HEK293 (cell line): Measurements from ENCODE around the gene CCDC43.
"Not testable (repeated sequence)": the region's sequence is repeated elsewhere in the genome, so short reads cannot be mapped to it uniquely, and the experiment has no call there.

Experiments used
- CTCF ChIA-PET: fragments of 350-600 bp; formaldehyde crosslinking; extraction: SDS; loops from one replicate; lab custom pipeline; 2021; ENCODE audit warnings: antibody characterized with exemption; lab: Yijun Ruan, JAX
- POLR2A ChIA-PET: fragments of 300-600 bp; formaldehyde crosslinking; extraction: SDS; loops from one replicate; lab custom pipeline; 2020; ENCODE audit warnings: antibody characterized with exemption, inconsistent platforms; lab: Yijun Ruan, JAX
- H3K27ac ChIP-seq: fragments of 200-500 bp; sonication (Bioruptor generic); 2 replicates; pipeline ENCODE4 v1.5.1; 2014; ENCODE audit warnings: low read depth, low read length, control low read depth, inconsistent platforms; ENCODE audit errors: extremely low read depth
- H3K36me3 ChIP-seq, 2 experiments: fragments of 200-500 bp in 1 of 2; sonication (Bioruptor generic) in 1 of 2; 1 replicate in 1 of 2; 2 replicates in 1 of 2; pipeline ENCODE4 v1.5.1; 2014 to 2017; ENCODE audit warnings: inconsistent platforms in 2 of 2, low read length in 2 of 2; ENCODE audit not compliant: control insufficient read depth in 2 of 2, insufficient read depth in 1 of 2
- H3K4me1 ChIP-seq: fragments of 200-500 bp; sonication (Bioruptor generic); 2 replicates; pipeline ENCODE4 v1.5.1; 2014; ENCODE audit warnings: mild to moderate bottlenecking, low read length, inconsistent platforms; ENCODE audit not compliant: control insufficient read depth, insufficient read depth
- H3K4me3 ChIP-seq: 2 replicates; pipeline ENCODE4 v1.5.1; 2011; ENCODE audit warnings: low read depth, mild to moderate bottlenecking, control low read depth, low read length, moderate library complexity
- H3K9me3 ChIP-seq: fragments of 200-500 bp; sonication (Bioruptor generic); 2 replicates; pipeline ENCODE4 v1.5.1; 2014; ENCODE audit warnings: low read depth, low read length, inconsistent platforms; ENCODE audit not compliant: control insufficient read depth, insufficient read depth
- GLI2 ChIP-seq: fragments of 450-650 bp; formaldehyde crosslinking; IDR thresholded peaks from 2 replicates; pipeline ENCODE4; 2017; ENCODE audit warnings: missing biosample characterization, missing genetic modification characterization, low read depth, borderline replicate concordance
- OVOL3 ChIP-seq: fragments of 450-650 bp; formaldehyde crosslinking; IDR thresholded peaks from 2 replicates; pipeline ENCODE4 v1.5.1; 2016; ENCODE audit warnings: missing biosample characterization, missing genetic modification characterization
- ZBTB21 ChIP-seq: fragments of 450-650 bp; formaldehyde crosslinking; IDR thresholded peaks from 2 replicates; pipeline ENCODE4 v1.5.1; 2017; ENCODE audit warnings: missing biosample characterization, missing genetic modification characterization
- ZBTB8A ChIP-seq: fragments of 450-650 bp; formaldehyde crosslinking; IDR thresholded peaks from 2 replicates; pipeline ENCODE4 v1.5.1; 2016; ENCODE audit warnings: missing biosample characterization, missing genetic modification characterization
- ZFP37 ChIP-seq: fragments of 450-650 bp; formaldehyde crosslinking; IDR thresholded peaks from 2 replicates; pipeline ENCODE4 v1.5.1; 2016; ENCODE audit warnings: missing biosample characterization, missing genetic modification characterization
- ZNF140 ChIP-seq: fragments of 450-650 bp; formaldehyde crosslinking; IDR thresholded peaks from 2 replicates; pipeline ENCODE4 v1.5.1; 2016; ENCODE audit warnings: missing biosample characterization, missing genetic modification characterization
- ZNF202 ChIP-seq: fragments of 450-650 bp; formaldehyde crosslinking; IDR thresholded peaks from 2 replicates; pipeline ENCODE4 v1.5.1; 2016; ENCODE audit warnings: missing biosample characterization, missing genetic modification characterization, borderline replicate concordance
- ZNF266 ChIP-seq: fragments of 450-650 bp; formaldehyde crosslinking; IDR thresholded peaks from 2 replicates; pipeline ENCODE4 v1.5.1; 2016; ENCODE audit warnings: missing biosample characterization, missing genetic modification characterization, low read depth
- ZNF292 ChIP-seq: fragments of 450-650 bp; formaldehyde crosslinking; IDR thresholded peaks from 2 replicates; pipeline ENCODE4 v1.5.1; 2016; ENCODE audit warnings: low read depth, missing biosample characterization, missing genetic modification characterization, borderline replicate concordance
- ZNF394 ChIP-seq: fragments of 450-650 bp; formaldehyde crosslinking; IDR thresholded peaks from 2 replicates; pipeline ENCODE4 v1.5.1; 2016; ENCODE audit warnings: missing biosample characterization, missing genetic modification characterization, mild to moderate bottlenecking, moderate library complexity, borderline replicate concordance
- ZNF404 ChIP-seq: fragments of 450-650 bp; formaldehyde crosslinking; IDR thresholded peaks from 2 replicates; pipeline ENCODE4 v1.5.1; 2017; ENCODE audit warnings: missing biosample characterization, missing genetic modification characterization
- ZNF426 ChIP-seq: fragments of 450-650 bp; formaldehyde crosslinking; IDR thresholded peaks from 2 replicates; pipeline ENCODE4 v1.5.1; 2017; ENCODE audit warnings: missing biosample characterization, missing genetic modification characterization, mild to moderate bottlenecking, inconsistent platforms, moderate library complexity
- ZNF433 ChIP-seq: fragments of 450-650 bp; formaldehyde crosslinking; IDR thresholded peaks from 2 replicates; pipeline ENCODE4 v1.5.1; 2016; ENCODE audit warnings: missing biosample characterization, missing genetic modification characterization, low read depth
- ZNF518A ChIP-seq: fragments of 450-650 bp; formaldehyde crosslinking; conservative IDR thresholded peaks from 2 replicates; pipeline ENCODE4 v1.5.1; 2016; ENCODE audit warnings: low read depth, missing biosample characterization, missing genetic modification characterization
- ZNF530 ChIP-seq: fragments of 450-650 bp; formaldehyde crosslinking; IDR thresholded peaks from 2 replicates; pipeline ENCODE4 v1.5.1; 2016; ENCODE audit warnings: low read depth, missing biosample characterization, missing genetic modification characterization
- ZNF555 ChIP-seq: fragments of 450-650 bp; formaldehyde crosslinking; conservative IDR thresholded peaks from 2 replicates; pipeline ENCODE4 v1.5.1; 2017; ENCODE audit warnings: missing biosample characterization, mild to moderate bottlenecking, missing genetic modification characterization, inconsistent platforms
- ZNF558 ChIP-seq: fragments of 450-650 bp; formaldehyde crosslinking; IDR thresholded peaks from 2 replicates; pipeline ENCODE4 v1.5.1; 2016; ENCODE audit warnings: missing biosample characterization, missing genetic modification characterization
- ZNF560 ChIP-seq: fragments of 450-650 bp; formaldehyde crosslinking; IDR thresholded peaks from 2 replicates; pipeline ENCODE4 v1.5.1; 2017; ENCODE audit warnings: missing biosample characterization, missing genetic modification characterization, borderline replicate concordance
- ZNF623 ChIP-seq: fragments of 450-650 bp; formaldehyde crosslinking; IDR thresholded peaks from 2 replicates; pipeline ENCODE4 v1.5.1; 2016; ENCODE audit warnings: missing biosample characterization, missing genetic modification characterization
- ZNF629 ChIP-seq: fragments of 450-650 bp; formaldehyde crosslinking; IDR thresholded peaks from 2 replicates; pipeline ENCODE4 v1.5.1; 2017; ENCODE audit warnings: missing biosample characterization, missing genetic modification characterization
- ZNF654 ChIP-seq: fragments of 450-650 bp; formaldehyde crosslinking; IDR thresholded peaks from 2 replicates; pipeline ENCODE4 v1.5.1; 2016; ENCODE audit warnings: low read depth, missing biosample characterization, missing genetic modification characterization
- ZNF664 ChIP-seq: fragments of 450-650 bp; formaldehyde crosslinking; IDR thresholded peaks from 2 replicates; pipeline ENCODE4 v1.5.1; 2016; ENCODE audit warnings: missing biosample characterization, missing genetic modification characterization
- TF ChIP-seq, protein P1 (sequence below): fragments of 450-650 bp; formaldehyde crosslinking; conservative IDR thresholded peaks from 2 replicates; pipeline ENCODE4 v1.5.1; 2016; ENCODE audit warnings: low read depth, missing biosample characterization, missing genetic modification characterization
- TF ChIP-seq, protein P2 (sequence below): fragments of 450-650 bp; formaldehyde crosslinking; IDR thresholded peaks from 2 replicates; pipeline ENCODE4 v1.5.1; 2016; ENCODE audit warnings: missing biosample characterization, missing genetic modification characterization

The CCDC43 gene

GRCh38 chr17:44726121-44726520 is 36.5 kb upstream of the CCDC43 start:
- not testable (repeated sequence) for H3K4me3 ChIP-seq, H3K27ac ChIP-seq, H3K9me3 ChIP-seq, H3K4me1 ChIP-seq
- CTCF ChIA-PET = interaction anchor here (0.7 to 1.5 kb wide), 3 partner anchors 9 to 218 kb away, joined by 3 read pairs; no protein-coding TSS in a partner anchor
- H3K36me3 ChIP-seq = peaks cover 76 to 83% of the 10 kb centered on the region in 2 experiments
- POLR2A ChIA-PET = interaction anchor here (0.7 to 1.2 kb wide), 2 partner anchors 18 to 115 kb away, joined by 3 to 7 read pairs; partner anchors contain the start of gene DBF4B
- TF ChIP-seq ZNF202 (0 out of 2 replicates have a peak, but pooled peaks have one; percentile 27), ZNF426 (tag by site-specific recombination) (peak; percentile 84), ZFP37 (tag by site-specific recombination) (0 out of 2 replicates have a peak, but pooled peaks have one; percentile 44), OVOL3 (tag by site-specific recombination) (0 out of 2 replicates have a peak, but pooled peaks have one; percentile 35), ZNF623 (peak; percentile 70), ZNF558 (tag by site-specific recombination) (peak; percentile 78), ZNF292 (tag by site-specific recombination) (0 out of 2 replicates have a peak, but pooled peaks have one; percentile 57), ZNF555 (tag by site-specific recombination) (peak; percentile 86), ZNF654 (peak; percentile 56), ZNF266 (tag by site-specific recombination) (0 out of 2 replicates have a peak, but pooled peaks have one; percentile 24), ZNF530 (0 out of 2 replicates have a peak, but pooled peaks have one; percentile 40), ZNF629 (peak; percentile 51), ZNF518A (tag by site-specific recombination) (peak; percentile 88), ZNF433 (tag by site-specific recombination) (peak; percentile 57; the same call in 1 of the 2 replicates), ZNF394 (tag by site-specific recombination) (peak; percentile 97), ZNF140 (peak; percentile 71; the same call in 1 of the 2 replicates), ZBTB8A (peak; percentile 67), ZNF664 (tag by site-specific recombination) (peak; percentile 59), ZBTB21 (tag by site-specific recombination) (0 out of 2 replicates have a peak, but pooled peaks have one; percentile 52), ZNF404 (tag by site-specific recombination) (0 out of 2 replicates have a peak, but pooled peaks have one; percentile 30), GLI2 (peak; percentile 54; the same call in 1 of the 2 replicates), ZNF560 (peak; percentile 13; the same call in 1 of the 2 replicates)
- TF ChIP-seq, protein P1, sequence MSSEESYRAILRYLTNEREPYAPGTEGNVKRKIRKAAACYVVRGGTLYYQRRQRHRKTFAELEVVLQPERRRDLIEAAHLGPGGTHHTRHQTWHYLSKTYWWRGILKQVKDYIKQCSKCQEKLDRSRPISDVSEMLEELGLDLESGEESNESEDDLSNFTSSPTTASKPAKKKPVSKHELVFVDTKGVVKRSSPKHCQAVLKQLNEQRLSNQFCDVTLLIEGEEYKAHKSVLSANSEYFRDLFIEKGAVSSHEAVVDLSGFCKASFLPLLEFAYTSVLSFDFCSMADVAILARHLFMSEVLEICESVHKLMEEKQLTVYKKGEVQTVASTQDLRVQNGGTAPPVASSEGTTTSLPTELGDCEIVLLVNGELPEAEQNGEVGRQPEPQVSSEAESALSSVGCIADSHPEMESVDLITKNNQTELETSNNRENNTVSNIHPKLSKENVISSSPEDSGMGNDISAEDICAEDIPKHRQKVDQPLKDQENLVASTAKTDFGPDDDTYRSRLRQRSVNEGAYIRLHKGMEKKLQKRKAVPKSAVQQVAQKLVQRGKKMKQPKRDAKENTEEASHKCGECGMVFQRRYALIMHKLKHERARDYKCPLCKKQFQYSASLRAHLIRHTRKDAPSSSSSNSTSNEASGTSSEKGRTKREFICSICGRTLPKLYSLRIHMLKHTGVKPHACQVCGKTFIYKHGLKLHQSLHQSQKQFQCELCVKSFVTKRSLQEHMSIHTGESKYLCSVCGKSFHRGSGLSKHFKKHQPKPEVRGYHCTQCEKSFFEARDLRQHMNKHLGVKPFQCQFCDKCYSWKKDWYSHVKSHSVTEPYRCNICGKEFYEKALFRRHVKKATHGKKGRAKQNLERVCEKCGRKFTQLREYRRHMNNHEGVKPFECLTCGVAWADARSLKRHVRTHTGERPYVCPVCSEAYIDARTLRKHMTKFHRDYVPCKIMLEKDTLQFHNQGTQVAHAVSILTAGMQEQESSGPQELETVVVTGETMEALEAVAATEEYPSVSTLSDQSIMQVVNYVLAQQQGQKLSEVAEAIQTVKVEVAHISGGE = peak; percentile 76
- TF ChIP-seq, protein P2, sequence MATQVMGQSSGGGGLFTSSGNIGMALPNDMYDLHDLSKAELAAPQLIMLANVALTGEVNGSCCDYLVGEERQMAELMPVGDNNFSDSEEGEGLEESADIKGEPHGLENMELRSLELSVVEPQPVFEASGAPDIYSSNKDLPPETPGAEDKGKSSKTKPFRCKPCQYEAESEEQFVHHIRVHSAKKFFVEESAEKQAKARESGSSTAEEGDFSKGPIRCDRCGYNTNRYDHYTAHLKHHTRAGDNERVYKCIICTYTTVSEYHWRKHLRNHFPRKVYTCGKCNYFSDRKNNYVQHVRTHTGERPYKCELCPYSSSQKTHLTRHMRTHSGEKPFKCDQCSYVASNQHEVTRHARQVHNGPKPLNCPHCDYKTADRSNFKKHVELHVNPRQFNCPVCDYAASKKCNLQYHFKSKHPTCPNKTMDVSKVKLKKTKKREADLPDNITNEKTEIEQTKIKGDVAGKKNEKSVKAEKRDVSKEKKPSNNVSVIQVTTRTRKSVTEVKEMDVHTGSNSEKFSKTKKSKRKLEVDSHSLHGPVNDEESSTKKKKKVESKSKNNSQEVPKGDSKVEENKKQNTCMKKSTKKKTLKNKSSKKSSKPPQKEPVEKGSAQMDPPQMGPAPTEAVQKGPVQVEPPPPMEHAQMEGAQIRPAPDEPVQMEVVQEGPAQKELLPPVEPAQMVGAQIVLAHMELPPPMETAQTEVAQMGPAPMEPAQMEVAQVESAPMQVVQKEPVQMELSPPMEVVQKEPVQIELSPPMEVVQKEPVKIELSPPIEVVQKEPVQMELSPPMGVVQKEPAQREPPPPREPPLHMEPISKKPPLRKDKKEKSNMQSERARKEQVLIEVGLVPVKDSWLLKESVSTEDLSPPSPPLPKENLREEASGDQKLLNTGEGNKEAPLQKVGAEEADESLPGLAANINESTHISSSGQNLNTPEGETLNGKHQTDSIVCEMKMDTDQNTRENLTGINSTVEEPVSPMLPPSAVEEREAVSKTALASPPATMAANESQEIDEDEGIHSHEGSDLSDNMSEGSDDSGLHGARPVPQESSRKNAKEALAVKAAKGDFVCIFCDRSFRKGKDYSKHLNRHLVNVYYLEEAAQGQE (tag by site-specific recombination) = peak; percentile 66
